ENCODE measurements around the gene ARL2.
"Not testable (repeated sequence)": the region's sequence is repeated elsewhere in the genome, so short reads cannot be mapped to it uniquely, and the experiment has no call there.

The ARL2 gene

DNA sequence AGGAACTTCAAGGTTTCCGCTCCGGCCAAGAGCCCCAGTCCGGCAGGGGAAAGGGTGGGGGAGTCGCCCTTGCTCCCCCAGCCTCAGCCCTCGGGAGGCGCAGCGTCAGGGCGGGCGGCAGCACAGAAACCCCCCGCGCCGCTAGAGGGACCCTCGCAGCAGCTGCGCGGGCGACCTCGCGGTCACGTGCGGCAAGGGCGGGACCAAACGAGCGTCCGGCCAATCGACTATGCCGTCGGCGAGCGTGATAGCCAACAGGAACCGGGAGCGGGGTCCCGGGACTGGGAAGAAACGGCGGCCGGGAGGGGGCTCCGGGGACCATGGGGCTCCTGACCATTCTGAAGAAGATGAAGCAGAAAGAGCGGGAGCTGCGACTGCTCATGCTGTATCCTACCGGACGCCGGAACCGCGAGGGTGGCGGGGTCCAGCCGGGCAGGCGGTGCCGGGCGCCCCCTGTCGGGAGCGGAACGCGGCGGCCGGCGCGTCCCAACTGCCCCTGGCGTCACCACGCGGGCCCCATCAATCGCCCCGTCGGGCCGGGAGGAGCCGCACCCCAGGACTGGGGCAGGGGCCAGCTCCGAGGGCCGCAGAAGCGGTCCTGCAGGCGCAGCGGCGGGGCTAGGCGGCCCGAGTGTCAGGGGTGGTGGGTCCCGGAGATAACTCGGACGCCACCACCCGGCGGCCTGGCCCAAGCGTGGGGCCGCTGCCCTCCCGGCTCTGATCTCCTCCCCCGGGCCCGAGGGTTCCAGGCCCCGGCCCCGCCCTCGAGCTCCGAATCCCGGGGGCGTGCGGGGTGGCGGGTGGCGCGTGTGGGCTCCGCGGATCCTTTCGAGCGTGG, at the start of gene ARL2:
Gene ARL2, plus strand, starts transcription at position 273 of the 838 bp plus-strand sequence. Its CDS starts 48 bp downstream, at position 321.
- peak; percentile 58 for DNase-seq

DNA sequence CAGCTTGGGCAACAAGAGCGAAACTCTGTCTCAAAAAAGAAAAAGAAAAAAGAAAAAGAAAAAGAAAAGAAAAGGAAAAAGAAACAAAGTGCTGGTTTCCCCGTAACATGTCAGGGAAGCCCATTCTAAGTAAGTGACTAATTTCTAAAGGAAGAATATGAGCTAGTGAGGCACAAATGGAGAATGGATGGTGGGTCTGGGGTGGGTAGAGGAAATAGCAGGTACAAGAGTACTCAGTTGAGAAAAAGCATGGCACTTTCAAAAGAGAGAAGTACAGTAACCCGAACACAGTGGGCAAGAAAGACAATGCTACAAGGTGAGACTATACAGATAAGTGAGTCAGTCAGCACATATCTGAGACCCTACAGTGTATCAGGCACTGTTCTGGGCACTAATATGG, 46.6 kb upstream of the ARL2 start:
- DNase-seq = no peak

DNA sequence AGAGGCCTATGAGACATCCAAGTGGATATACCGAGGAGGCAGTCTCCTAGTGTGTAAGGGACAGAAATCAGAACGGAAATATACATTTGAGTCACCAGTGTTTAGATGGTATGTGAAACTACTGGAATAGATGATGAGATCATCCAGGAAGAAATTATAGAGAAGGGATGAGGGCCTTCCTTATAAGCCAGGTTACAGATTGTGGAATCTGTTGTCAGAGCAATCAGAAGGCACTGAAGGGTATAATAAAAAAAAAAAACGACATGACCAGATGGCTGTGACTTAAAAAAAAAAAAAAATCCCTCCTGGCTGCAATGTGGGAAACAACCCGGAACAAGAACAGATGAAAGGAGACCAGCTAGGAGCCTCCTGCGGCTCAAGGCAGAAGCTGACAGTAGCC, 44.8 kb upstream of the ARL2 start:
- no peak for DNase-seq

DNA sequence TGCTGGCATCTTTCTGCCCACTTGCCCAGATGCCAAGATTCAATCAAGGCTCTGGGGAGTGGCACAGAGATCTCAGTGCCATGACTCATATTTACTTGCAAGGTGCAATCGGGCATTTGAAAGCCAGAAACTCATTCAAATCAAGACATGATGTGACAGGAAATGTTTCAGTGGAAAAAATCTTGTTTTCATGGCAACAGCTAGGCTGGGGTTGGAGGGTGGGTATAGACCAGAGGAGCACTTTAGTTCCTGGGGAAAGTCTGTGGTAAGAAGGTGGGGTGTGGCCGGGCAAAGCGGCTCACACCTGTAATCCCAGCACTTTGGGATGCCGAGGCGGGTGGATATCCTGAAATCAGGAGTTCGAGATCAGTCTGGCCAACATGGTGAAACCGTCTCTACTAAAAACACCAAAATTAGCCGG, 43.2 kb upstream of the ARL2 start:
- no peak for DNase-seq

DNA sequence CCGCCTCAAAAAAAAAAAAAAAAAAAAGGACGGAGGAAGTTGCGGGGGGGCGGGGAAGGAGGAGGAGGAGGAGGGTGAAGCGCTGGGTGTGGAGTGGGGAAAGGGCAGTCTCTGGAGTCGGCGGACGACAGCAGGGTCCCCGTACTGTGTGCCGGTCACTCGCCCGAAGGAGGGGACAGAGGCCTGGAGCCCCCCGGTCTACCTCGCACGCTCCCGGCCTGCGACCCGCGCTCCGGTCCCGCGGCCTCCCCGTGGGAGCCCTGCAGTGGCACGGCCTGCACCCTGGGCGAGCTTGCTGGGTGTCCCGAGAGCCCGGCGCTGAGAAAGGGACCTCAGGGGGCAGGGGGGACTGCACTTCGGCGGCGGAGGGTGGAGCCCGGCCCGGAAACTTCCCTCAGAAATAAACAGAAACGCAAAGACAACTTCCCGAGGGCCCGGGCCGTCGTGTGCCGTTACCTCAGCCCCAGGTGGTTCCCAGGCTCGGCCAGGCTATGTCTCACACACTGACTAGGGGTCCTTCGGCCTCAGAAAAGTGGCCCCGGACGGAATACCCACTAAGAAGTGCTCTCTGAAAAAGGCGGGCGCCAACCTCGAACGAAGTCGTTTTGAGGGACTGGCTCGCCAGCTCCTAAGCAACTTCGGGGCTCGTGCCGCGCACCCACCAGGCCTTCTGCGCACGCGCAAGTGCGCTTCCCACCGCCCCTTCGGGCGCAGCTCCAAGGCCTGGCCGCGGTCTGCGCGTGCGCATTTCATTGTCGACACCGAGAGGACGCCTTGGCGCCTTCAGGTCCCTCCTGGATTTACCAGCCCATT, 42.3 kb upstream of the ARL2 start, which contains the start of gene MAJIN:
Gene MAJIN, minus strand, starts transcription at position 688 of the 813 bp plus-strand sequence. CDS start 12,703 bp downstream, outside the sequence.
- DNase-seq = no peak

DNA sequence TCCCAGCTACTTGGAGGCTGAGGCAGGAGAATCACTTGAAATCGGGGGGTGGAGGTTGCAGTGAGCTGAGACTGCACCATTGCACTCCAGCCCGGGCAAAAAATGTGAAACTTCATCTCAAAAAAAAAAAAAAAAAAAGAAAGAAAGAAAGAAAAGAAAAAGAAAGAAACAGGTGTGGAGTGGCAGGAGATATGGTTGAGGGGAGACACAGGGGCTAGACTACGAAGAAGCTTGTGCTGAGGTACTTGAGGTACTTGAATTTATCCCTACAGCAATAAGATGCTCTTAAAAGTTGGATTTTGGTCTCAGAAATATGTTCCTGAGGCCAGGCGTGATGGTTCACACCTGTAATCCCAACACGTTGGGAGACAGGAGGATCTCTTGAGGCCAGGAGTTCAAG, 39.8 kb upstream of the ARL2 start:
- no peak for DNase-seq

DNA sequence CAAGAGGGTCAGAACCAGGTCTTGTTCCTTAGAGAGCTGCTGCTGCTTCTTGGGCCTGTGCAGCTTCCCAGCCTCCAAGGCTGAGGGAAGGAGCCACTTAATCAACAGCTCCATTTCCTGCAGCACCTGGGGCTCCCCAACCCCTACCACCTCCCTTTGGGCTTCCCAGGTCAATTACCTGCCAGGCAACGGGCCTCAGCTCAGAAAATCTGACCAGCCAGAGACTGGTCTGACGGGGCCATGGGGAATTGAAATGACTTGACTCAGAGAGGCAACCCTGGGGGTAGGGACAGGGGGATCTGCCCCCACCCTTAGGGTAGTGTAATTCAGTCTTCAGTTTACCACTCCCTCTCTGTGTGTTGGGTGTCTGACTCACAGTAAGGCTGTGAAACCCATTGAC, 37.3 kb upstream of the ARL2 start:
- DNase-seq = no peak

DNA sequence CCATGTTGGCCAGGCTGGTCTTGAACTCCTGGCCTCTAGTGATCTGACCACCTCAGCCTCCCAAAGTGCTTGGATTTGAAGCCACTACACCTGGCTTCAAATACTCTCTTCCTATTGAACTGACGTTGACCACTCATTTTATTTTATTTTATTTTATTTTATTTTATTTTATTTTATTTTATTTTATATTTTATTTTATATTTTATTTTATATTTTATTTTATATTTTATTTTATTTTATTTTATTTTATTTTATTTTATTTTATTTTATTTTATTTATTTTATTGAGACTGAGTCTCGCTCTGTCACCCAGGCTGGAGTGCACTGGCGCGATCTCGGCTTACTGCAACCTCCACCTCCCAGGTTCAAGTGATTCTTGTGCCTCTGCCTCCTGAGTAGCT, 30.6 kb upstream of the ARL2 start:
- DNase-seq = not testable (repeated sequence)

DNA sequence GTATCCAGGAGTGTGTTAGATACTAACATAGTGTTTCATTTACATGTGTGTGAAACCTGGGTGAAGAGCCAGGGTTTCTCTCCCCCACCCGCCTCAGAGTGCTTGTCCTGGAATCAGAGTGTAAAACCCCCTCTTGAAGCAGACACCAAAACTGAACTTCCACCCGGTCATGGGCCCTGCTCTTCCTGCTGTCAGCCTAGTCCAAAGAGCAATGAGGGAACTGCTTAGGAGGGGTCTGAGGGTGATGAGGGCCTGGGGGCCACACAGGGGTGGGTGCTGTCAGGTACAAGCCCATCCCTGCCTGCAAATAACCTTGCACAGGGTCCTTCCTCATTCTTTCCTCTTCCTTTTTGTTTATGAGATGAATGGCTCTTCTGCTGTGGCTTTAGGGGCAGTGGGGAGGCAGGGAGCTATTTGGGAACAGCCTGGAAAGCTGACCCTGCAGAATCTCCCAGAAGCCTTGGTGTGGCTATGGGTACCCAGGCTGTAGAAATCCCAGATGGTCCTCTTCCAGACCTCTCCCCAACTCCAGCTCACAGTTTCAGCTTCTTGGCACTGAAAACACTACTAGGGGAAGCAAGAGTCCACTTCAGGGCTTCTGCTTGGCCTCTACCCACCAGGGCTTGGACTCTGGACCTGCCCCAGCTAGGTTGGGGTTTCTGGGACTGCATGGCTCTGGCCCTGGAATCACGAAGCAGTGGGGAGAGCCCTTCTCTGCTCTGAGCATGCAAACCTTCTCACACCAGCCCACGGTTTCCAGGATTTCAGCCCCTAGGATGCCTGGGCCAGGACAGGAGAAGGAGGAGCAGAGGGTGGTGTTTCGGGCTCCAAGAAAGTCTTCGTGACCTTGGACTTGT, 25.7 kb upstream of the ARL2 start:
- no peak for DNase-seq

DNA sequence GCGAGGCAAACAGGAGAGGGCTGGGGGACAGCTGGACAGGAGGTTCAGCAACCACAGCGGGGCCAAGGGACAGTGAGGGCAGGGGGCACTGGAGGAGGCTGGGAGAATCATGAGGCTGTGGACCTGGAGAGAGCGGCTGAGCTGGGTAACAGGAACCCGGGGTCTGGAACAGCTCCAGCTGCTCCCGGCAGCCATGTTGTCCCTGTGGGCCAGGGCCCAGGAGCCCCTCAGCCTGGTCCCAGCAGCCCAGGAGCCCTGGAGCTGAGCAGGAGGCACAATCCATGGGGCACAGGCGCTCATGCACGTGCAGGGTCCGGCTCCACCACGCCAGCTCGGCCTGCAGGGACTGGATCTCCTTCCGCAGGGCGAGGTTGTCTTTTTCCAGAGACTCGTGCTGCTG, 24.5 kb upstream of the ARL2 start:
- no peak for DNase-seq

DNA sequence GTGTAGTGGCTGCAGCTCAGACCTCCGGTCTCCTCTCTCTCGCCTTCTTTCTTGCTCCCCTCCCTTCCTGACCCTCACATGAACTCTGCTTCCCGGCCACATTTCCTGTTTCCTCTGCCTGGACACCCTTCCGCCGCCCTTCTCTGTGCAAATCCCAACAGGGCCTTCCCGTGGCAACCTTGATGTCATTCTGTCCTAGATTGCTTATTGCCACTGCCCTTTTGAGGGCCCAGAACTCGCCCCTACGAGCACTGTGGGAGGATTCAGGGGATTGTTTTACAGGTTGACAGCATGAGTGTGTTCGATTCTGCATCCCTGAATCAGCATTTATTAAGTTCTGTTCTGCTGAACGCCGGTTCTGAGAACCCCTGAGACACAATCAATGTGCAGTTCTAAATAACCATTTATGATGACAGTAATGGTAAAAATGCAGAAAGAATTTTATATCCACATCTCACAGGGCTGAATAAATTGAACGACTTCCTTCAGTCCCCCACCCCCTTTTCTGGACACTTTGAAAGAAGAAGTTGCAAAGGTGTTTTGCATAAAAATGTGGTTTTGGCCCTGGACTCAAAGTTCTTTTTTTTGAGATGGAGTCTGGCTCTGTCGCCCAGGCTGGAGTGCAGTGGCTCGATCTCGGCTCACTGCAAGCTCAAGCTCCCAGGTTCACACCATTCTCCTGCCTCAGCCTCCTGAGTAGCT, 23.6 kb upstream of the ARL2 start:
- DNase-seq = no peak

DNA sequence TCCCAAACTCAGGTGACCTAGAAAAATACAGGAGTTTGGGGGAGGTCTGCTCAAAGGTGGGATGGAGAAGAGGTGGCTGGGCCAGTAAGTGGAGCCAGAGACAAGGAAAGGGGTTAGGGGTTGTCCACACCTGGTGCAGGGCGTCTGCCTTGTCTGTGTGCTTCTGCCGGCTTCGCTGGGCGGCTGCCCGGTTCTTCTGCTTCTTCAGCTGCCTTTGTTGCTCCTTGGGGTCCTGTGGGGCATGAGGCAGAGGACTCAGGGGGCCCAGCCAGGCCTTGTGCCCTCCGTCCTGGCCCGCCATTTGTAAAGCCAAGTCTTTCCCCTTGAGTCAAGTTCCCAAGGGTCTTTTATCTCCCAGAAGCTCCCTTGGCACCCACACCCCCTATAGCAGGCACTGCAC, 19.6 kb upstream of the ARL2 start:
- no peak for DNase-seq

DNA sequence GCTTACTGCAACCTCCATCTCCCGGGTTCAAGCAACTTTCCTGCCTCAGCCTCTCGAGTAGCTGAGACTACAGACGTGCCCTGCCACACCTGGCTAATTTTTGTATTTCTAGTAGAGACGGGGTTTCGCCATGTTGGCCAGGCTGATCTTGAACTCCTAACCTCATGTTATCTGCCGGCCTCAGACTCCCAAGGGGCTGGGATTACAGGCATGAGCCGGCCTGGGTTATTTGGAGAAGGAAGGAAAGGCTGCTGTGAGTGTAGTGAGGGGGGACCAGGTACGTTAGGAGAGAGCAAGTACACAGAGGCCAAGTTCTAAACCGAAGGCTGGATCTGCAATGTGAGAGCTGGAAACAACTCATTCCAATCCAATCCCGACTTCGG, 17.6 kb upstream of the ARL2 start:
- DNase-seq = no peak

DNA sequence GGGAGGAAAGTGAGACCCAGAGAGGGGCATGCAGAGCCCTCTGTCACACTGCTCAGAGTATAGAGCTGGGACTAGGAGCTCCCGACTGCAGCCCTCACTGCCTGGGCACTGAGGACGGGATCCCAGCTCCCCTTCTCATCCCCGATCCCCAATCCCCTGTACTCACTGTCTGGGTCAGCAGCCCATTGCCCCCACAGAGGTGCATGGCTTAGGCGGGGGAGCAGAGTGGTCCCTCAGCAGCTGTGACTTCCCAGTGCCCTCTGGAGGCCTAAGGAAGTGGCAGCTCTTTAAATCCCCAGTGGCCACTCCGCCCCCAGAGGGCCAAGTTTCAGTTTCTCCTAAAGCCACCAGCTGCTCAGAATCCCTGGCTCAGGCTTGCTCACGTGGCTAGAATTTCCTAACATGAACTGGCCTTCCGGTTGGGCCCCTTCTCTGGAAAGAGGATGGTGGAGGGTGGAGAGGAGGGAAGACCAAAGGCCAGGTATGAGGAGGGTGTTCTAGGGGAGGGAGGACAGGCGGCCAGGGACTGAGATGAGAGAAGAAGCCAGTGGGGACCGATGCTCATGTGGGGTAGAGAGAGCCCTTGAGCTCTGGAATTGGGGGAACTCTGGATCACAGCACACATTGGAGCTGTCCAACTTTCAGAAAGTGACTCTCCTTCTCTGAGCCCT, 17.1 kb upstream of the ARL2 start, which contains the start of gene BATF2:
Gene BATF2, minus strand, starts transcription at position 262 of the 671 bp plus-strand sequence. Its CDS starts 57 bp downstream, at position 205.
- DNase-seq = no peak

DNA sequence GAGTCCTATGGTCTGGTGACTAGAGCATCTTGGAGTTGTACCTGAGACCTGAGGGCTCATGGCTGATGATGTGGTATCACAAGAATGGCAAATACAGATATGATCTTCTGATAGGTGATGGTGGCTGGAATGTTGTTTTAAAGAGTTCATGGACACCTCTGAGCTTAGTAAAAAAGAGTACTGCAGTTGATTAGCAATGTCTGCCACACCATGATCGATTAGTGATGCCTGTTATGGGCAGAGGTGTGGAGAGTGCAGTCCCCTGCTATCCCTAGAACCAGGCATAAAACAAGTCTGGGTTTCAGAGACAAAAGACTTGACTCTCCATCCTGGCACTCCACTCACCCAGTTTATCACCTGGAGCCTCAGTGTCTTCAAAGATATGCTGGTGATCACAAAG, 15.8 kb upstream of the ARL2 start:
- no peak for DNase-seq

DNA sequence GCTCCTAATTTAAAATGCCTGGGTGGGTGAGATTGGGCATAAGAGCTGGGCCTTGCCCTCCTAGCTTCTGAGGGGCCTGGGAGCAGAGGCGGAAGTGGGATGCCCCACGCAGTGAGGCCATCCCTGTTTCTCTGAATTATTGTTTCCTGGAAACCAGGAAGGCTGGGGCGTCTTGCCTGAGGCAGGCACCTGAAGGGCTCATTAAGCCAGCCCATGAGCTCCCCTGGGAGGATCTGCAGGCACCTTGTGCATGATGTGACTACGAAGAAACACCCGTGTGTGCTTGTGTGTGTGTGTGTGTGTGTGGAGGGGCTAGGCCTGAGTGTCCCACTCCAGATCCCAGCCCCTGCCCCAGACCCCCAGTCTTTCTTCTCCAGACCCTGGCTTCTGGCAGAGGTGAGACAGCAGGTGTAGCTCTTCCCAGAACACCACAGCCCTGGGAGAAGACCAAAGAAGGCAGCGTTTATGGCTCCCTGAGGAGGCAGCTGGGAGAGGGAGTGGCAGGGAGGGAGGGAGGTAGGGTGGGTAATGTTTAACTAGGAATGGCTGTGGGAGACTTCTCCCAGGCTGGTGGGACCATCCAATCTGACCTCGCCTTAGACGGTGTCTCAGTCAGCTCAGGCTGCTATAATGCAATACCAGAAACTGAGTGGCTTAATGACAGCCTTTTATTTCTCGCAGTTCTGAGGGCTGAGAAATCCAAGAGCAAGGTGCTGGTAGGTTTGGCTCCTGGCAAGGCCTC, 15.1 kb upstream of the ARL2 start:
- DNase-seq = no peak

DNA sequence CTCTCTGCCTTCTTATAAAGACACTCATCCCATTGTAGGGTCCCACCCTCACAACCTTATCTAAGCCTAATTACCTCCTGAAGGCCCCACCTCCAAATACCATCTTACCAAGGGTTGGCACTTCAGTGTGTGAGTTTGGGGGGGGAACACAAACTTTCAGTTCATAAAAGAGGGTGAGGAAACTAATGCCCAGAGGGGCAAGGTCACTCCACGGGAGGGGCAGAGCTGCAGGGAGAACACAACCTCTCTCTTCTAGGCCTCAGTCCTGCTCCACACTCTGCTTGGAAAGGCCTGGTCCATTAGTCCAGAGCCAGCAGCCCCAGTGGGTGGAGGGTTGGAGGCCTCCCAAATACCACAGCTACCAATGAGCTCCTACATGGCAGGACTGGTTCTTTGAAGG, 14.5 kb upstream of the ARL2 start:
- no peak for DNase-seq

DNA sequence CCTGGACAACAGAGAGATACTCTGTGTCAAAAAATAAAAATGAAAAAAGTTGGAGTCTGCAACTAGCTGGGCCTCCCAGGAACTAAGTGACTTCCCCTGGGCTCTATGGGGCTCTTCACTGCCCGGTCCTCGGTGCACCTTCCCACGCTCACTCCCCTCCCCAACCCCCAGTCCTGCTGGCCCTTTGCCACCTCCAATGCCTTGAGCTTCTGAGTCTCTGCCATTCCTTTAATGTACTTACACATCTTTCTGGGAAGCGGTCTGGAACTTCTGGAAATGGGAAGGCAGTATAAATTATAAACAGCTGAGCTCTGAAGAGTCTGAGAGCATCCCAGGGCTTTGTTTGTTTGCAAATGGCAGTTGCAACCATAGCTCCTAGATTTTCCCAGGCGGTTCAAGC, 11.3 kb upstream of the ARL2 start:
- no peak for DNase-seq

DNA sequence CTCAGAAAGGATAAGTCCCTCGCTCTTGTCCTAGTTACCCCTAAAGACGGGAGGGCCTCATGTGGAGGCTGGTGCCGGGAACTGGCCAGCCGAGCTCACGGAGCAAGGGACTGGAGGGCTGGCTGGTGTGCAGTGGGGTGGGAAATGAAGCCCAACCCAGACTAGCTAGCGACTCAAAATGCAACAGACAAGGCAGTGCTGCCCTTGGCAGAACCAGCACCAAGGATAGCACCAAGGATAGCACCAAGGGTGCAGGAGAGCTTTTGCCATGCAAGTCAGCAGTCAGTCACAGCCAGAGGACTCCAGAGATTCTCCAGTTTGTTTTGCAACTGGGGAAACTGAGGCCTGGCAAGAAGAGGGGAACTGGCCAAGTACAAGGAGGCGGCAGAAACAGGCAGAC, 10.7 kb upstream of the ARL2 start:
- DNase-seq = no peak

DNA sequence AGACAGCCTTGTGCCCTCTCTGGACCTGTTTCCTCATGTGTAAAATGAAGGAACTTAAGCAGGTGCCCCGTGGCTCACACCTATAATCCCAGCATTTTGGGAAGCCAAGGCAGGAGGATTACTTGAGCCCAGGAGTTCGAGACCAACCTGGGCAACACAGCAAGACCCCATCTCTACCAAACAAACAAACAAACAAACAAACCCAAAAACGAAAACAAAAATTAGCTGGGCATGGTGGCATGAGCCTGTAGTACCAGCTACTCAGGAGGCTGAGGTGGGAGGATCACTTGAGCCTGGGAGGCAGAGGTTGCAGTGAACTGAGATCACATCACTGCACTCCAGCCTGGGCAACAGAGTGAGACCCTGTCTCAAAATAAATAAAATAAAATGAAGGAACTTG, 10.0 kb upstream of the ARL2 start:
- not testable (repeated sequence) for DNase-seq

DNA sequence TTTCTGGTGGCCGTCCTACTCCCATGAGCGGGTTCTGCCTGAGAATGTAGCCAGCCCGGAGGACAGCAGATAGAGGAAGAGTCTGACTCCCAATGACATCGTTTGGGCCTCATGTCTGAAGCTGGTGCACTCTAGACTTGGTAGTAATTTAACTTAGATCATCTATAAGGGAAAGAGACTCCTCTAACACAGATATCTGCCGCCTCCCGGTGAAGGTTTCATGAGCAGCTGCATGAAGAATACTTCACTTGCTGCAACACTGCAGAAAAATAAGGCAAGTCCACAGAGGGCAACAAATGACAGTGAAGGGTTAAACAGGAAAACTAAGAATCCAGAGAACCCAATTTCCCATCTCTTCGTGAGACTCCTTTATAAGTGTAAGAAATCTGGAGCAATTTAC, 5.9 kb upstream of the ARL2 start:
- DNase-seq = no peak

Data from NCI-H1417 treated with DMSO at 0.1 percent for 48 hours (cell line).